NB4 (cell line): Measurements from ENCODE around the gene AFF3.

Source experiments
- MYC ChIP-seq: IDR thresholded peaks from 2 replicates; pipeline ENCODE4 v1.6.1; 2011; ENCODE audit warnings: low read depth, low read length
- POLR2A ChIP-seq: IDR thresholded peaks from 2 replicates; pipeline ENCODE4 v1.6.1; 2011; ENCODE audit warnings: mild to moderate bottlenecking; ENCODE audit not compliant: insufficient read length; ENCODE audit errors: extremely low read depth
- TF ChIP-seq, protein P1 (sequence below): IDR thresholded peaks from one replicate; pipeline ENCODE4 v1.5.1; 2012; ENCODE audit warnings: low read depth, low read length
- TF ChIP-seq, protein P2 (sequence below): IDR thresholded peaks from 2 replicates; pipeline ENCODE4 v1.6.1; 2011; ENCODE audit warnings: low read depth, low read length

DNA sequence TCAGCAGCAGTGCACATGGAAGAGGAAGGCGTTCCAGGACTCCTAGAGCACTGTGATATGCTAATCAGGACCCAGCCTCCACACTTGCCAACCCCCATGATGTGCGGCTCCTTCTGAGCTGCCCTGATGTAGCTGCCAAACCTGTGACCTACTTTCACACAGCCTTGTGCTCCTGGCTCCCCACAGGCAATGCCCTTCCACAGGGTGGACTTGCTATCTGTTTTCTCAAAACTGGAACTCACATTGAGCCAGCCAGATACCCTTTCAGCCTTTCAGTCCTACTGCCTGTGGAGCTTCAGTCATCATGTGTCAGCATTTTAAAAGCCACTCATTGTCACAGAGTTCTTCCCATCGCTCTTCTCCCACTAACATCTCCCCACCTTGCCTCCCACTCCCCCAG, 181.6 kb downstream of the AFF3 start:
- TF ChIP-seq, protein P1, sequence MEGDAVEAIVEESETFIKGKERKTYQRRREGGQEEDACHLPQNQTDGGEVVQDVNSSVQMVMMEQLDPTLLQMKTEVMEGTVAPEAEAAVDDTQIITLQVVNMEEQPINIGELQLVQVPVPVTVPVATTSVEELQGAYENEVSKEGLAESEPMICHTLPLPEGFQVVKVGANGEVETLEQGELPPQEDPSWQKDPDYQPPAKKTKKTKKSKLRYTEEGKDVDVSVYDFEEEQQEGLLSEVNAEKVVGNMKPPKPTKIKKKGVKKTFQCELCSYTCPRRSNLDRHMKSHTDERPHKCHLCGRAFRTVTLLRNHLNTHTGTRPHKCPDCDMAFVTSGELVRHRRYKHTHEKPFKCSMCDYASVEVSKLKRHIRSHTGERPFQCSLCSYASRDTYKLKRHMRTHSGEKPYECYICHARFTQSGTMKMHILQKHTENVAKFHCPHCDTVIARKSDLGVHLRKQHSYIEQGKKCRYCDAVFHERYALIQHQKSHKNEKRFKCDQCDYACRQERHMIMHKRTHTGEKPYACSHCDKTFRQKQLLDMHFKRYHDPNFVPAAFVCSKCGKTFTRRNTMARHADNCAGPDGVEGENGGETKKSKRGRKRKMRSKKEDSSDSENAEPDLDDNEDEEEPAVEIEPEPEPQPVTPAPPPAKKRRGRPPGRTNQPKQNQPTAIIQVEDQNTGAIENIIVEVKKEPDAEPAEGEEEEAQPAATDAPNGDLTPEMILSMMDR: no peak
- TF ChIP-seq POLR2A (no peak), MYC (no peak)
- TF ChIP-seq, protein P2, sequence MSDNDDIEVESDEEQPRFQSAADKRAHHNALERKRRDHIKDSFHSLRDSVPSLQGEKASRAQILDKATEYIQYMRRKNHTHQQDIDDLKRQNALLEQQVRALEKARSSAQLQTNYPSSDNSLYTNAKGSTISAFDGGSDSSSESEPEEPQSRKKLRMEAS: no peak
